Thyroid gland (tissue), 4 donors: Measurements from ENCODE around the gene FAM156B.
"Not testable (repeated sequence)": the region's sequence is repeated elsewhere in the genome, so short reads cannot be mapped to it uniquely, and the experiment has no call there.

ENCODE experiments used
- POLR2A ChIP-seq, 2 donors: fragments of 450-650 bp; IDR thresholded peaks; one replicate each; pipeline ENCODE4 v1.6.1; 2017; ENCODE audit warnings: antibody characterized with exemption in 2 of 2, mild to moderate bottlenecking in 2 of 2, moderate library complexity in 1 of 2
- TF ChIP-seq, protein P1 (sequence below), 6 experiments: fragments of 200-600 bp in 3 of 6; fragments of 450-650 bp in 3 of 6; sonication (generic) in 3 of 6; IDR thresholded peaks; one replicate each; pipeline ENCODE4 v1.5.1; 2016 to 2019; ENCODE audit warnings: antibody characterized with exemption in 6 of 6, mild to moderate bottlenecking in 2 of 6, inconsistent platforms in 1 of 6, moderate library complexity in 1 of 6

DNA sequence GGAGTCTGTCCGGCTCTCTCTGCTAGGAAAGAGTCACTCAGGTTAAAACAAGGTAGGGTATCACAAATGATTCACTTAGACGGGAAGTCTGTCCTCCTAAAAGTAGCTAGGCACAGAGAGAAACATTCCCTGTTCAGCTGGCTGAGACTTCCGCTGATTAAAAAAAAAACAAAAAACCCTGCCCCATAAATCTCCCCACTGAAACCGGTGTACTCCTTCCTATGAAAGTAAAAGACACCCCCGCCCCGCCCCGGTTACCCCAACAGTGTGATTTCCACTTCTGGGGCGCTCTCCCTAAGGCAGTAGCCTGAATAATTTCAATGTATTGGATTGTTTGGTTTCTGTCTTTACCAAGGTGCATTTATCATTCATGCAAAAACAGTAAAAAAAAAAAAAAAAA is 692 bp upstream of the FAM156B start:
- TF ChIP-seq POLR2A (IDR thresholded peaks at IDR 0.05), result not testable (repeated sequence)
- TF ChIP-seq, protein P1, sequence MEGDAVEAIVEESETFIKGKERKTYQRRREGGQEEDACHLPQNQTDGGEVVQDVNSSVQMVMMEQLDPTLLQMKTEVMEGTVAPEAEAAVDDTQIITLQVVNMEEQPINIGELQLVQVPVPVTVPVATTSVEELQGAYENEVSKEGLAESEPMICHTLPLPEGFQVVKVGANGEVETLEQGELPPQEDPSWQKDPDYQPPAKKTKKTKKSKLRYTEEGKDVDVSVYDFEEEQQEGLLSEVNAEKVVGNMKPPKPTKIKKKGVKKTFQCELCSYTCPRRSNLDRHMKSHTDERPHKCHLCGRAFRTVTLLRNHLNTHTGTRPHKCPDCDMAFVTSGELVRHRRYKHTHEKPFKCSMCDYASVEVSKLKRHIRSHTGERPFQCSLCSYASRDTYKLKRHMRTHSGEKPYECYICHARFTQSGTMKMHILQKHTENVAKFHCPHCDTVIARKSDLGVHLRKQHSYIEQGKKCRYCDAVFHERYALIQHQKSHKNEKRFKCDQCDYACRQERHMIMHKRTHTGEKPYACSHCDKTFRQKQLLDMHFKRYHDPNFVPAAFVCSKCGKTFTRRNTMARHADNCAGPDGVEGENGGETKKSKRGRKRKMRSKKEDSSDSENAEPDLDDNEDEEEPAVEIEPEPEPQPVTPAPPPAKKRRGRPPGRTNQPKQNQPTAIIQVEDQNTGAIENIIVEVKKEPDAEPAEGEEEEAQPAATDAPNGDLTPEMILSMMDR (IDR thresholded peaks at IDR 0.05), result not testable (repeated sequence)
